ENCODE results near the gene NEK11. TPM values are rescaled to one million over a fixed set of nuclear protein-coding genes. Genes with fewer than 3 reads are reported as not detected.

Gene NEK11
- total and polyA plus RNA-seq, 2 donors (not counting 3 experiments of a cell fraction or from before 2014, with no cell fraction given): 1.7 to 4.3 TPM

DNA sequence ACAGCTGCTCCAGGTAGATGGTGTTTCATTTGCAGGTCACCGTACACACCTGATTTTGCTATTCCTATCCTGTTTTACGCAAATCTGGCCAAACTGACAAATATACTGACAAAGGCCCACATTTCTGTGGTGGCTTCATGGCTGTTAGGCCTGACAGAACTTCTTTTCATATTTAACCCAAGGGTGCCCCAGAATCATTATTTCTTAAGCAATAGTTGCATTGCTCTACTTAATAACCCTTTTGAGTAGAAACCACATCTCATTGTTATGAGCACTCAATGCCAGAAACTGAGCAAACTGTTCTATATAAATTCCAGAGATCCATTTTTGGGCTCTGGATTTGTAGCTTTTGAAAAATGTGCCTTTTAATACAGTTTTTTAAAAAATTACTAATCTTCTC lies 19.4 kb upstream of the NEK11 start:
- no peak overlapping the region for H3K4me3 ChIP-seq (replicated peaks in 1 of 3; ENCODE audit: insufficient read depth in 1 of 3, low read depth in 1 of 3, low read length in 3 of 3)
- CTCF ChIA-PET: interaction anchor here (0.6 to 0.8 kb wide), 2 partner anchors 13 to 18 kb away, joined by 3 read pairs; no protein-coding TSS in a partner anchor
- no peaks in the 10 kb centered on the region for H3K4me1 ChIP-seq (ENCODE audit: control insufficient read depth, extremely low read depth, insufficient read depth, low read length)
- no peak overlapping the region for H3K4me2 ChIP-seq (ENCODE audit: insufficient read depth, low read length)
- no peaks in the 10 kb centered on the region for H3K9me1 ChIP-seq (replicated peaks; ENCODE audit: control insufficient read depth, extremely low read depth, insufficient read depth, low read length)
- no peak overlapping the region for H2AFZ ChIP-seq (ENCODE audit: low read depth, low read length)
- no peak overlapping the region for H3K27ac ChIP-seq (ENCODE audit: insufficient read depth, low read depth, low read length)
- dilution Hi-C loops (cut with MboI; ENCODE audit: extremely low pct_ligation_motif_present, low sequenced_read_pairs): no loop called here
- no peaks in the 10 kb centered on the region for H3K9me3 ChIP-seq (replicated peaks; ENCODE audit: control insufficient read depth, insufficient read depth, low read length)
- no peaks in the 10 kb centered on the region for H4K20me1 ChIP-seq (replicated peaks; ENCODE audit: control insufficient read depth, extremely low read depth, insufficient read depth, low read length)
- no peaks in the 10 kb centered on the region for H3K79me2 ChIP-seq (ENCODE audit: control insufficient read depth, insufficient read depth, low read length)
- POLR2A ChIA-PET: no interaction called here
- no peaks in the 10 kb centered on the region for H3K27me3 ChIP-seq (ENCODE audit: control insufficient read depth in 2 of 2, insufficient read depth in 2 of 2, low read length in 2 of 2)
- no peak overlapping the region for H3K9ac ChIP-seq (replicated peaks; ENCODE audit: extremely low read depth, insufficient read depth, low read length)
- intact Hi-C loops (cut with micrococcal nuclease): no loop called here
- no peak for FAIRE-seq
- peaks cover 4% of the 10 kb centered on the region in 2 experiments for H3K36me3 ChIP-seq (ENCODE audit: control insufficient read depth in 2 of 2, extremely low read depth in 1 of 2, insufficient read depth in 2 of 2, low read length in 2 of 2)
- no TSS peak for BruUV-seq (replicated peaks)
- no peak for DNase-seq (ENCODE audit: low read depth, low spot score)
- TF ChIP-seq GATA2 (IDR thresholded peaks at IDR 0.05; ENCODE audit: insufficient read depth, insufficient read length, low read depth, low read length): no peak
- TF ChIP-seq POLR2A (IDR thresholded peaks at IDR 0.05; ENCODE audit: low read depth, low read length): no peak
- TF ChIP-seq, protein P1, sequence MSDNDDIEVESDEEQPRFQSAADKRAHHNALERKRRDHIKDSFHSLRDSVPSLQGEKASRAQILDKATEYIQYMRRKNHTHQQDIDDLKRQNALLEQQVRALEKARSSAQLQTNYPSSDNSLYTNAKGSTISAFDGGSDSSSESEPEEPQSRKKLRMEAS (IDR thresholded peaks at IDR 0.05; ENCODE audit: insufficient read depth, insufficient read length): no peak
- TF ChIP-seq, protein P2, sequence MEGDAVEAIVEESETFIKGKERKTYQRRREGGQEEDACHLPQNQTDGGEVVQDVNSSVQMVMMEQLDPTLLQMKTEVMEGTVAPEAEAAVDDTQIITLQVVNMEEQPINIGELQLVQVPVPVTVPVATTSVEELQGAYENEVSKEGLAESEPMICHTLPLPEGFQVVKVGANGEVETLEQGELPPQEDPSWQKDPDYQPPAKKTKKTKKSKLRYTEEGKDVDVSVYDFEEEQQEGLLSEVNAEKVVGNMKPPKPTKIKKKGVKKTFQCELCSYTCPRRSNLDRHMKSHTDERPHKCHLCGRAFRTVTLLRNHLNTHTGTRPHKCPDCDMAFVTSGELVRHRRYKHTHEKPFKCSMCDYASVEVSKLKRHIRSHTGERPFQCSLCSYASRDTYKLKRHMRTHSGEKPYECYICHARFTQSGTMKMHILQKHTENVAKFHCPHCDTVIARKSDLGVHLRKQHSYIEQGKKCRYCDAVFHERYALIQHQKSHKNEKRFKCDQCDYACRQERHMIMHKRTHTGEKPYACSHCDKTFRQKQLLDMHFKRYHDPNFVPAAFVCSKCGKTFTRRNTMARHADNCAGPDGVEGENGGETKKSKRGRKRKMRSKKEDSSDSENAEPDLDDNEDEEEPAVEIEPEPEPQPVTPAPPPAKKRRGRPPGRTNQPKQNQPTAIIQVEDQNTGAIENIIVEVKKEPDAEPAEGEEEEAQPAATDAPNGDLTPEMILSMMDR (IDR thresholded peaks at IDR 0.05; ENCODE audit: extremely low read depth in 1 of 2, insufficient read depth in 1 of 2, low read depth in 1 of 2, low read length in 2 of 2): no peak
- TF ChIP-seq EZH2 (IDR thresholded peaks at IDR 0.05; ENCODE audit: borderline replicate concordance, low read depth, low read length, severe bottlenecking): no peak
- TF ChIP-seq MYC (IDR thresholded peaks at IDR 0.05; ENCODE audit: low read depth, low read length): no peak
- no peak for TF ChIP-seq POLR2AphosphoS5 (IDR thresholded peaks at IDR 0.05; ENCODE audit: insufficient read depth, low read depth, low read length)
- TF ChIP-seq FOS (IDR thresholded peaks at IDR 0.05; ENCODE audit: borderline replicate concordance, insufficient read depth, low read length): no peak
- no peak for TF ChIP-seq JUN (IDR thresholded peaks at IDR 0.05; ENCODE audit: borderline replicate concordance, insufficient read depth, insufficient read length, low read depth)
